HepG2 (cell line): ENCODE results near the gene TIMM44. TPM values are rescaled to one million over a fixed set of nuclear protein-coding genes. Genes with fewer than 3 reads are reported as not detected.
A peak's percentile ranks its signal among the peaks of the same experiment; 100 is the strongest.

Experiments used
- AGO1 ChIP-seq: fragments of 200-400 bp; formaldehyde crosslinking; IDR thresholded peaks from 2 replicates; pipeline ENCODE4 v1.6.1; 2017; ENCODE audit warnings: mild to moderate bottlenecking, low read depth, low read length, moderate library complexity; ENCODE audit not compliant: poor library complexity, severe bottlenecking
- KDM2A ChIP-seq: sonication (generic); formaldehyde crosslinking; IDR thresholded peaks from 2 replicates; pipeline ENCODE4 v1.4.0; 2020; ENCODE audit warnings: low read depth, missing genetic modification reagents, borderline replicate concordance
- KDM5B ChIP-seq: sonication (generic); formaldehyde crosslinking; IDR thresholded peaks from 2 replicates; pipeline ENCODE4 v1.4.0; 2020; ENCODE audit warnings: missing genetic modification reagents, mild to moderate bottlenecking, borderline replicate concordance
- NAIF1 ChIP-seq: sonication (generic); formaldehyde crosslinking; IDR thresholded peaks from 2 replicates; pipeline ENCODE4 v1.5.0; 2020; ENCODE audit warnings: mild to moderate bottlenecking, missing genetic modification reagents, borderline replicate concordance
- NFE2 ChIP-seq: sonication (generic); formaldehyde crosslinking; IDR thresholded peaks from 2 replicates; pipeline ENCODE4 v1.4.0; 2020; ENCODE audit warnings: missing genetic modification reagents
- PRPF4 ChIP-seq: fragments of 200-400 bp; formaldehyde crosslinking; IDR thresholded peaks from 2 replicates; pipeline ENCODE4 v1.6.1; 2016; ENCODE audit warnings: low read length, low read depth; ENCODE audit not compliant: poor library complexity, severe bottlenecking
- ZFP1 ChIP-seq: IDR thresholded peaks from 2 replicates; pipeline ENCODE4 v1.6.1; 2016
- ZNF160 ChIP-seq: sonication (generic); formaldehyde crosslinking; IDR thresholded peaks from 2 replicates; pipeline ENCODE4 v1.8.0; 2022; ENCODE audit warnings: mild to moderate bottlenecking, inconsistent platforms, missing genetic modification reagents
- ZNF230 ChIP-seq: sonication (generic); formaldehyde crosslinking; IDR thresholded peaks from 2 replicates; pipeline ENCODE4 v1.4.0; 2020; ENCODE audit warnings: mild to moderate bottlenecking, missing genetic modification reagents
- ZNF431 ChIP-seq: sonication (generic); formaldehyde crosslinking; IDR thresholded peaks from 2 replicates; pipeline ENCODE4 v1.9.0; 2022; ENCODE audit warnings: missing genetic modification reagents, low read depth, mild to moderate bottlenecking, borderline replicate concordance
- ZNF468 ChIP-seq: sonication (generic); formaldehyde crosslinking; IDR thresholded peaks from 2 replicates; pipeline ENCODE4 v1.8.0; 2022; ENCODE audit warnings: mild to moderate bottlenecking, moderate library complexity, missing genetic modification reagents
- ZNF670 ChIP-seq: sonication (generic); formaldehyde crosslinking; IDR thresholded peaks from 2 replicates; pipeline ENCODE4 v1.8.0; 2022; ENCODE audit warnings: mild to moderate bottlenecking, missing genetic modification reagents, borderline replicate concordance
- polyA plus RNA-seq, 8 experiments: library from polyadenylated mRNA; depleted of rRNA in 3 of 8; stranded (reverse) in 7 of 8; unstranded in 1 of 8; fragments of >200 nt; fragmentation: Illumina TruSeq in 4 of 8; extraction: Trizol in 4 of 8; gene quantifications; 2 replicates each; pipeline versions ENCODE4 v1.2.1 to v1.2.3, GENCODE V29; 2011 to 2016; ENCODE audit warnings: low read depth in 4 of 8, missing spikeins in 1 of 8, mixed read lengths in 1 of 8; ENCODE audit not compliant: insufficient read depth in 1 of 8
- total RNA-seq, 5 experiments: library from RNA; depleted of rRNA; stranded (reverse); fragments of >200 nt; fragmentation: Illumina TruSeq; extraction: Trizol; gene quantifications; 2 replicates each; pipeline ENCODE4 v1.2.3, GENCODE V29; 2016; ENCODE audit warnings: low read depth in 1 of 5
- TF ChIP-seq, protein P1 (sequence below): IDR thresholded peaks from 2 replicates; pipeline ENCODE4 v1.6.1; 2016; ENCODE audit warnings: missing biosample characterization, missing genetic modification reagents, low read depth
- TF ChIP-seq, protein P2 (sequence below): IDR thresholded peaks from 2 replicates; pipeline ENCODE4 v1.6.1; 2016; ENCODE audit warnings: low read depth
- TF ChIP-seq, protein P3 (sequence below): sonication (generic); formaldehyde crosslinking; IDR thresholded peaks from 2 replicates; pipeline ENCODE4 v1.4.0; 2020; ENCODE audit warnings: missing genetic modification reagents
- TF ChIP-seq, protein P4 (sequence below): sonication (generic); formaldehyde crosslinking; IDR thresholded peaks from 2 replicates; pipeline ENCODE4 v1.8.0; 2022; ENCODE audit warnings: missing genetic modification reagents, mild to moderate bottlenecking, borderline replicate concordance
- TF ChIP-seq, protein P5 (sequence below): sonication (generic); formaldehyde crosslinking; IDR thresholded peaks from 2 replicates; pipeline ENCODE4 v1.4.0; 2020; ENCODE audit warnings: mild to moderate bottlenecking, missing genetic modification reagents
- TF ChIP-seq, protein P6 (sequence below): sonication (generic); formaldehyde crosslinking; IDR thresholded peaks from 2 replicates; pipeline ENCODE4 v1.5.0; 2020; ENCODE audit warnings: missing genetic modification reagents

TIMM44 gene
- total and polyA plus RNA-seq, 2 of the 13 experiments (the other 11 are each of a cell fraction or from before 2014, with no cell fraction given): 42.9 to 72.6 TPM

DNA sequence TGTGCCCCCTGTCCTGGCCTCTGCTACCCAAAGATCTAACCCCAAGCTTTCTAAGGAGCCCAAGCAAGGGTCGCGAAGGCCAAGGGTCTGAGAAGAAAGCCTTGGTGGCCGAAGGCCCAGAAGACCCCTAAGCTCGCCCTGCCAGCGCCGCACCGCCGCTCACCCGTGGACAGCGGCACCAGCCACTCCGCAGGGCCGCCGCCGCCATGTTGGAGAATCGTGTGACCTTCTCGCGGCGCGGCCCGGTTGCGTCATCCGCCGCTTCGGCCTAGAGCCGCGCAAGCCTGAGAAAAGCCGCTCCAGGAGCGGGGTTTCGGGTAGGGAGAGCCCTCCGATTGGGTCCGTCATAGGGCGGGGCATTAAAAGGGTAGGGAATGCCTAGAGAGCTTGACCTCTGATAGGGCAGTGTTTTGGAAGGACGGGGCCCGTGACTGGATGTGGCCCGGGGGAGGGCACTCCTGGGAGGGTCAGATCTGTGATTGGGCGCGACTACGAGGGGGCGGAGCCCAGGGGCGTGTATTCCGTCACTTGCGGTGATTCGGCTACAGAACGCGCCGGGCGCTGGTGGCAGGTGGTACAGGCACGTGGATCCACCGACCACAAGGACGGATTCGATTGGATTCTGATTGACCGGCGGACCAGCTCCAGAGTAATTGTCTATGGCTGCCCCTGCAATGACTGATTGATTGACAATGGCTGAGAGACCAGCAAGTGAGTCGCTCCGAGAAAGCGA is at the start of gene TIMM44 (continued):
- no peak for TF ChIP-seq AGO1
- TF ChIP-seq, protein P1, sequence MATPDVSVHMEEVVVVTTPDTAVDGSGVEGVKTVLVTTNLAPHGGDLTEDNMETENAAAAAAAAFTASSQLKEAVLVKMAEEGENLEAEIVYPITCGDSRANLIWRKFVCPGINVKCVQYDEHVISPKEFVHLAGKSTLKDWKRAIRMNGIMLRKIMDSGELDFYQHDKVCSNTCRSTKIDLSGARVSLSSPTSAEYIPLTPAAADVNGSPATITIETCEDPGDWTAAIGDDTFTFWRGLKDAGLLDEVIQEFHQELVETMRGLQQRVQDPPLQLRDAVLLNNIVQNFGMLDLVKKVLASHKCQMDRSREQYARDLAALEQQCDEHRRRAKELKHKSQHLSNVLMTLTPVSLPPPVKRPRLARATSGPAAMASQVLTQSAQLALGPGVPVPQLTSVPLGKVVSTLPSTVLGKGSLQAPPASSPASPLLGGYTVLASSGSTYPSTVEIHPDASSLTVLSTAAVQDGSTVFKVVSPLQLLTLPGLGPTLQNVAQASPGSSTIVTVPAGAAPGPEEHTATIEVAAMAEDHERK (CRISPR knock-in tag): peak; percentile 17; the same call in 1 of the 2 replicates
- no peak for TF ChIP-seq ZFP1 (CRISPR knock-in tag)
- TF ChIP-seq, protein P2, sequence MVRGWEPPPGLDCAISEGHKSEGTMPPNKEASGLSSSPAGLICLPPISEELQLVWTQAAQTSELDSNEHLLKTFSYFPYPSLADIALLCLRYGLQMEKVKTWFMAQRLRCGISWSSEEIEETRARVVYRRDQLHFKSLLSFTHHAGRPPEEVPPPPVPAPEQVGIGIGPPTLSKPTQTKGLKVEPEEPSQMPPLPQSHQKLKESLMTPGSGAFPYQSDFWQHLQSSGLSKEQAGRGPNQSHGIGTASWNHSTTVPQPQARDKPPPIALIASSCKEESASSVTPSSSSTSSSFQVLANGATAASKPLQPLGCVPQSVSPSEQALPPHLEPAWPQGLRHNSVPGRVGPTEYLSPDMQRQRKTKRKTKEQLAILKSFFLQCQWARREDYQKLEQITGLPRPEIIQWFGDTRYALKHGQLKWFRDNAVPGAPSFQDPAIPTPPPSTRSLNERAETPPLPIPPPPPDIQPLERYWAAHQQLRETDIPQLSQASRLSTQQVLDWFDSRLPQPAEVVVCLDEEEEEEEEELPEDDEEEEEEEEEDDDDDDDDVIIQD (CRISPR knock-in tag): no peak; the same call in 1 of the 2 replicates
- peak; percentile 96 for TF ChIP-seq KDM2A
- TF ChIP-seq PRPF4: no peak
- TF ChIP-seq, protein P3, sequence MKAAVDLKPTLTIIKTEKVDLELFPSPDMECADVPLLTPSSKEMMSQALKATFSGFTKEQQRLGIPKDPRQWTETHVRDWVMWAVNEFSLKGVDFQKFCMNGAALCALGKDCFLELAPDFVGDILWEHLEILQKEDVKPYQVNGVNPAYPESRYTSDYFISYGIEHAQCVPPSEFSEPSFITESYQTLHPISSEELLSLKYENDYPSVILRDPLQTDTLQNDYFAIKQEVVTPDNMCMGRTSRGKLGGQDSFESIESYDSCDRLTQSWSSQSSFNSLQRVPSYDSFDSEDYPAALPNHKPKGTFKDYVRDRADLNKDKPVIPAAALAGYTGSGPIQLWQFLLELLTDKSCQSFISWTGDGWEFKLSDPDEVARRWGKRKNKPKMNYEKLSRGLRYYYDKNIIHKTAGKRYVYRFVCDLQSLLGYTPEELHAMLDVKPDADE (CRISPR knock-in tag): no peak
- peak; percentile 87; the same call in 1 of the 2 replicates for TF ChIP-seq ZNF431 (CRISPR knock-in tag)
- peak; percentile 87; the same call in 1 of the 2 replicates for TF ChIP-seq KDM5B
- TF ChIP-seq, protein P4, sequence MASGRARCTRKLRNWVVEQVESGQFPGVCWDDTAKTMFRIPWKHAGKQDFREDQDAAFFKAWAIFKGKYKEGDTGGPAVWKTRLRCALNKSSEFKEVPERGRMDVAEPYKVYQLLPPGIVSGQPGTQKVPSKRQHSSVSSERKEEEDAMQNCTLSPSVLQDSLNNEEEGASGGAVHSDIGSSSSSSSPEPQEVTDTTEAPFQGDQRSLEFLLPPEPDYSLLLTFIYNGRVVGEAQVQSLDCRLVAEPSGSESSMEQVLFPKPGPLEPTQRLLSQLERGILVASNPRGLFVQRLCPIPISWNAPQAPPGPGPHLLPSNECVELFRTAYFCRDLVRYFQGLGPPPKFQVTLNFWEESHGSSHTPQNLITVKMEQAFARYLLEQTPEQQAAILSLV: peak; percentile 75
- TF ChIP-seq, protein P5, sequence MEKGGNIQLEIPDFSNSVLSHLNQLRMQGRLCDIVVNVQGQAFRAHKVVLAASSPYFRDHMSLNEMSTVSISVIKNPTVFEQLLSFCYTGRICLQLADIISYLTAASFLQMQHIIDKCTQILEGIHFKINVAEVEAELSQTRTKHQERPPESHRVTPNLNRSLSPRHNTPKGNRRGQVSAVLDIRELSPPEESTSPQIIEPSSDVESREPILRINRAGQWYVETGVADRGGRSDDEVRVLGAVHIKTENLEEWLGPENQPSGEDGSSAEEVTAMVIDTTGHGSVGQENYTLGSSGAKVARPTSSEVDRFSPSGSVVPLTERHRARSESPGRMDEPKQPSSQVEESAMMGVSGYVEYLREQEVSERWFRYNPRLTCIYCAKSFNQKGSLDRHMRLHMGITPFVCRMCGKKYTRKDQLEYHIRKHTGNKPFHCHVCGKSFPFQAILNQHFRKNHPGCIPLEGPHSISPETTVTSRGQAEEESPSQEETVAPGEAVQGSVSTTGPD (CRISPR knock-in tag): peak; percentile 63; the same call in 1 of the 2 replicates
- TF ChIP-seq NAIF1 (CRISPR knock-in tag): peak; percentile 96
- no peak for TF ChIP-seq ZNF468 (CRISPR knock-in tag)
- TF ChIP-seq ZNF160 (CRISPR knock-in tag): 0 out of 2 replicates have a peak, but pooled peaks have one; percentile 51
- peak; percentile 50; the same call in 1 of the 2 replicates for TF ChIP-seq NFE2
- TF ChIP-seq ZNF670 (CRISPR knock-in tag): no peak
- TF ChIP-seq ZNF230: peak; percentile 83; the same call in 1 of the 2 replicates
- TF ChIP-seq, protein P6, sequence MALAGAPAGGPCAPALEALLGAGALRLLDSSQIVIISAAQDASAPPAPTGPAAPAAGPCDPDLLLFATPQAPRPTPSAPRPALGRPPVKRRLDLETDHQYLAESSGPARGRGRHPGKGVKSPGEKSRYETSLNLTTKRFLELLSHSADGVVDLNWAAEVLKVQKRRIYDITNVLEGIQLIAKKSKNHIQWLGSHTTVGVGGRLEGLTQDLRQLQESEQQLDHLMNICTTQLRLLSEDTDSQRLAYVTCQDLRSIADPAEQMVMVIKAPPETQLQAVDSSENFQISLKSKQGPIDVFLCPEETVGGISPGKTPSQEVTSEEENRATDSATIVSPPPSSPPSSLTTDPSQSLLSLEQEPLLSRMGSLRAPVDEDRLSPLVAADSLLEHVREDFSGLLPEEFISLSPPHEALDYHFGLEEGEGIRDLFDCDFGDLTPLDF: peak; percentile 58; the same call in 1 of the 2 replicates
